Measurements from ENCODE around the gene GOLGA6L1.
"Not testable (repeated sequence)": the region's sequence is repeated elsewhere in the genome, so short reads cannot be mapped to it uniquely, and the experiment has no call there.

Gene GOLGA6L1

GRCh38 chr15:23136722-23137121, at the start of gene GOLGA6L1:
Gene GOLGA6L1, minus strand, starts transcription at chr15:23136822. Its CDS starts 91 bp downstream, at chr15:23136731.
- not testable (repeated sequence) for DNase-seq

DNA sequence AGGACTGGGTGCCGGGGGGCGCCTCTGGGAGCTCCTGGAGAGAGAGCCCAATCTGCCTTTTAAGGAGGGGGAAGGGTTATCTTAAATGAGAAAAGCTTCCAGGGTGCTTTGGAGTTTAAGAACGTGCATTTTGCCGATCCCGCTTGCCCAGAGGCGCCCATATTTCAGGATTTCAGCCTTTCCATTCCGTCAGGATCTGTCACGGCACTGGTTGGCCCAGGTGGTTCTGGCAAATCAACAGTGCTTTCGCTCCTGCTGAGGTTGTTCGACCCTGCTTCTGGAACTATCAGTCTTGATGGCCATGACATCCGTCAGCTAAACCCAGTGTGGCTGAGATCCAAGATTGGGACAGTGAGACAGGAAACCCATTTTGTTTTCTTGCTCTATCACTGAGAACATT, 44.6 kb upstream of the GOLGA6L1 start:
- not testable (repeated sequence) for DNase-seq

GRCh38 chr15:23180547-23180927, 43.9 kb upstream of the GOLGA6L1 start:
- DNase-seq: not testable (repeated sequence)

DNA sequence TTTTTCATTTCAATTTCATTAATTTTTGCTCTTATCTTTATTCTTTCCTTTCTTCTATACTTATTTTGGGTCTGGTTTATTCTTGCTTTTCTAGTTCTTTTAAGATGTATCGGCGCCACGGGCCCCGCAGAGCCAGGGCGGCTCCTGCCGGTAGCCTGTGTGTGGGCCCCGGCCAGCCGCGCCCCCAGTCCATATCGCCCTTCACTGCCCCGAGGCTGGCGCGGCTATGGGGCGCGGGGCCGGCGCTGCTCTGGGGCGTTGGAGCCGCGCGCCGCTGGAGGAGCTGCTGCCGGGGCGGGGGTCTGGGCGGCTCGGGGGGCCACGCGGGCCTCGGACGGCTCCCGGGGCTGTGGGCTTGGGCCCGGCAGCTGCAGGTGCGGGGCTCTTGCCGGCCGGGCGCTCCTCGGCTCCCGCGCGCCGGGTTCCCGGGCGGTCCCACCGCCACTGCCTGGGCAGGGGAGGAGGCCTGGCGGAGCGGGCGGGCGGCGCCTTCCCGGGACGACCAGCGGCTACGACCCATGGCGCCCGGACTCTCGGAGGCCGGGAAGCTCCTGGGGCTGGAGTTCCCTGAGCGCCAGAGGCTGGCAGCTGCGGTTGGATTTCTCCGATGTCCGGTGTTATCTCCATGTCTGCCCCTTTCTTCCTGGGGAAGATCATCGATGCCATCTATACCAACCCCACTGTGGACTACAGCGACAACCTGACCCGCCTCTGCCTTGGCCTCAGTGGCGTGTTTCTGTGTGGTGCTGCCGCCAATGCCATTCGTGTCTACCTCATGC, 43.3 kb upstream of the GOLGA6L1 start:
- DNase-seq: not testable (repeated sequence)

DNA sequence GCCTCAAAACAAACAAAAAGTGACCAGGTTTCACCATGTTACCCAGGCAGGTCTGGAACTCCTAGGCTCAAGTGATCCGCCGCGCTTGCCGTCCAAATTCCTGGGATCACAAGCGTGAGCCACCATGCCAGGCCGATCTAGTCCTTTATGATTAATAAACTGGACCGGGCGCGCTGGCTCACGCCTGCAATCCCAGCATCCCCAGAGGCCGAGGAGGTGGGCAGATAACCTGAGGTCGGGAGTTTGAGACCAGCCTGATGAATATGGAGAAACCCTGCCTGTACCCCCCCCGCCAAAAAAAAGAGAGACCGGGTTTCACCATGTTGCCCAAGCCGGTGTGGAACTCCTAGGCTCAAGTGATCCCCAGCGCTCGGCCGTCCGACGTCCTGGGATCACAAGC, 40.1 kb upstream of the GOLGA6L1 start:
- not testable (repeated sequence) for DNase-seq

GRCh38 chr15:23175606-23176005, 39.0 kb upstream of the GOLGA6L1 start:
- DNase-seq: not testable (repeated sequence)

GRCh38 chr15:23174609-23175140, 38.1 kb upstream of the GOLGA6L1 start:
- DNase-seq: not testable (repeated sequence)

GRCh38 chr15:23132787-23133186, 3.8 kb downstream of the GOLGA6L1 start:
- DNase-seq: not testable (repeated sequence)

GRCh38 chr15:23118208-23118607, 18.4 kb downstream of the GOLGA6L1 start:
- no peak for DNase-seq

GRCh38 chr15:23095796-23096195, 40.8 kb downstream of the GOLGA6L1 start:
- DNase-seq: no peak

DNA sequence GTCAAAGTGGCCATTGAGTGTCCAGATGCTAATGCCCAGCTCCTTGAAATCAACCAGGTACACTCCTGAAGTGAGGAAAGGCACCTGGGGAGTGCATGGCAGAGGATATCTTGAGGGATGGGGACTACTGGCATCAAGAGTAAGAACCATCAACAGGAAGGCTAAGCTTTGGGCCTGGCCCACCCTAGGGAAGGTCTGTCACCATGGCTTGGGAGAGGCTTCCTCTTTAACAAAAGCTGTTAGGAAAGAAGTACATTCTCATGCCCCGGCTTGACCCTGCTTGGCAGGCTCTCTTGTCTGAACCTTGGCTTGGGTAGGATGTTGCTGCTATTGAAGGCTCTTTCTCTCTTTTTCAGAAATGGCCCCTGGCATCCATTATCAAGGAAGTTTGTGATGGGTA, 53.5 kb downstream of the GOLGA6L1 start:
- no peak for DNase-seq

DNA sequence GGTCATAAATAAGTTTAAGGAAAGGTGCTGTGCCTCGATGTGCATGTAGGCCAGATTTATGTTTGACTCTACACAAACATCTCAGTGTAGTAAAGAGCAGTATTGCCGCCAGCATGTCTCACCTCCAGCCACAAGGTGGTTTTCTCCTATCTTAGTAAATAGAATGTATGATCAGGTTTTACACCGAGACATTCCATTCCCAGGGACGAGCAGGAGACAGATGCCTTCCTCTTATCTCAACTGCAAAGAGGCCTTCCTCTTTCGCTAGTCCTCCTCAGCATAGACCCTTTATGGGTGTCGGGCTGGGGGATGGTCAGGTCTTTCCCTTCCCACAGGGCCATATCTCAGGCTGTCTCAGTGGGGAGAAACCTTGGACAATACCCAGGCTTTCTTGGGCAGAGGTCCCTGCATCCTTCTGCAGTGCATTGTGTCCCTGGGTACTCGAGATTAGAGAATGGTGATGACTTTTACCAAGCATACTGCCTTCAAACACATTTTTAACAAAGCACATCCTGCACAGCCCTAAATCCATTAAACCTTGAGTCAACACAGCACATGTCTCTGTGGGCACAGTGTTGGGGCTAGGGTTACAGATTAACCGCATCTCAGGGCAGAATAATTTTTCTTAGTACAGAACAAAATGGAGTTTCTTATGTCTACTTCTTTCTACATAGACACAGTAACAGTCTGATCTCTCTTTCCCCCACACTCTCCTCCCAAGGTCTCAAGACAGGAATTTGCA, 54.5 kb downstream of the GOLGA6L1 start:
- DNase-seq: not testable (repeated sequence)

GRCh38 chr15:23081271-23081670, 55.4 kb downstream of the GOLGA6L1 start:
- no peak for DNase-seq

DNA sequence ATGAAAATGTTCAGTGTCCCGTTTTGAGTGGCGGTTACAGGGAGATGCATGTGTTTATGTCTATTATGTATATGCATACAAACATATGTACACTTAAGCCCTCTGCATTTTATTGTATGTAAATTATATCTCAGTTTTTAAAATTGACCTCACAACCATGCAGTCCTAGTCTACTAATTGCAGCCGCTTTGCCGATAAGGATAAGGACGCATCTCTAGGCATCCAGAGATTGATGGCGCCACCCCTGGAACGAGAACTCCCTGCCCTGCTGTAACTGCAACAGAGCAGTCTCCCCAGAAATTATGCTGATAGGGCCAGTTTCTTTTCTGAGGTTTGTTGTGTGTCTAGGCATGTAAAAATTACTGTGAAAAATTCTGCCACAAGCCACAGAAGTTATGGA, 56.9 kb downstream of the GOLGA6L1 start:
- no peak for DNase-seq

Measured in DMS79 treated with DMSO at 0.1 percent for 48 hours (cell line).